IMR-90 (cell line): ENCODE measurements around the gene SLC2A10. TPM values are rescaled to one million over a fixed set of nuclear protein-coding genes. Genes with fewer than 3 reads are reported as not detected.

ENCODE experiments used
- ATAC-seq: fragments of 200-7000 bp; cut with Tn5 transposase; 2 replicates; pipeline ENCODE4 v1.9.1; 2020; ENCODE audit warnings: low read depth, mild to moderate bottlenecking, moderate library complexity
- BruUV-seq: library from RNA; stranded (reverse); fragments of 400-500 nt; replicated peaks from 2 replicates; lab custom pipeline; 2021; lab: Mats Ljungman, UMichigan
- CTCF ChIA-PET: fragments of 300-600 bp; formaldehyde crosslinking; extraction: SDS; loops from one replicate; lab custom pipeline; 2021; ENCODE audit warnings: antibody characterized with exemption; lab: Yijun Ruan, JAX
- POLR2A ChIA-PET: fragments of 300-600 bp; sonication (Branson Sonifier 250); formaldehyde crosslinking; loops from one replicate; lab custom pipeline; 2022; ENCODE audit warnings: antibody characterized with exemption; ENCODE audit not compliant: unreplicated experiment; lab: Charles Lee
- DNase-seq: peaks from one replicate; pipeline ENCODE4 v3.0.0; 2013
- H2AFZ ChIP-seq: replicated peaks from 2 replicates; pipeline ENCODE3; 2013; ENCODE audit warnings: low read length, mild to moderate bottlenecking; ENCODE audit not compliant: poor library complexity
- H2AK5ac ChIP-seq: 2 replicates; pipeline ENCODE4 v1.6.1; 2013; ENCODE audit warnings: low read depth, low read length, inconsistent platforms
- H2AK9ac ChIP-seq: replicated peaks from 2 replicates; pipeline ENCODE3; 2013; ENCODE audit warnings: mild to moderate bottlenecking, low read depth, low read length, moderate library complexity; ENCODE audit not compliant: poor library complexity
- H2BK120ac ChIP-seq: 2 replicates; pipeline ENCODE4 v1.6.1; 2013; ENCODE audit warnings: low read depth, low read length, inconsistent platforms
- H2BK15ac ChIP-seq: 3 replicates; pipeline ENCODE4 v1.6.1; 2013; ENCODE audit warnings: low read depth, low read length, inconsistent platforms
- H2BK20ac ChIP-seq: 2 replicates; pipeline ENCODE4 v1.6.1; 2013; ENCODE audit warnings: low read depth, mild to moderate bottlenecking, inconsistent platforms, low read length, moderate library complexity
- H2BK5ac ChIP-seq: 2 replicates; pipeline ENCODE4 v1.6.1; 2013; ENCODE audit warnings: mild to moderate bottlenecking, low read depth, low read length, inconsistent platforms; ENCODE audit not compliant: poor library complexity, severe bottlenecking
- H3K14ac ChIP-seq: replicated peaks from 2 replicates; pipeline ENCODE4 v1.6.1; 2013; ENCODE audit warnings: low read depth, low read length, inconsistent platforms
- H3K18ac ChIP-seq: 2 replicates; pipeline ENCODE4 v1.6.1; 2013; ENCODE audit warnings: low read depth, low read length, control low read depth
- H3K23ac ChIP-seq: 2 replicates; pipeline ENCODE4 v1.6.1; 2013; ENCODE audit warnings: low read depth, low read length, inconsistent platforms
- H3K27ac ChIP-seq: 2 replicates; pipeline ENCODE4 v1.5.1; 2013; ENCODE audit warnings: mild to moderate bottlenecking, control low read depth, low read length; ENCODE audit not compliant: insufficient read depth
- H3K27me3 ChIP-seq: 2 replicates; pipeline ENCODE4 v1.6.1; 2013; ENCODE audit warnings: low read length; ENCODE audit not compliant: control insufficient read depth, insufficient read depth
- H3K36me3 ChIP-seq: 2 replicates; pipeline ENCODE4 v1.6.1; 2013; ENCODE audit warnings: low read length, mixed read lengths; ENCODE audit not compliant: control insufficient read depth, insufficient read depth
- H3K4ac ChIP-seq: 2 replicates; pipeline ENCODE4 v1.6.1; 2013; ENCODE audit warnings: low read depth, low read length, inconsistent platforms
- H3K4me1 ChIP-seq: 2 replicates; pipeline ENCODE4 v1.6.1; 2013; ENCODE audit warnings: low read length, mixed read lengths; ENCODE audit not compliant: control insufficient read depth, insufficient read depth
- H3K4me2 ChIP-seq: 2 replicates; pipeline ENCODE4 v1.6.1; 2013; ENCODE audit warnings: low read depth, mild to moderate bottlenecking, control low read depth, low read length, moderate library complexity
- H3K4me3 ChIP-seq: 2 replicates; pipeline ENCODE4 v1.5.1; 2013; ENCODE audit warnings: low read depth, mild to moderate bottlenecking, control low read depth, low read length, moderate library complexity; ENCODE audit not compliant: insufficient read depth
- H3K56ac ChIP-seq: 2 replicates; pipeline ENCODE4 v1.6.1; 2013; ENCODE audit warnings: low read length, inconsistent platforms; ENCODE audit not compliant: insufficient read depth; ENCODE audit errors: extremely low read depth
- H3K79me1 ChIP-seq, 2 experiments: 2 replicates each; pipeline ENCODE4 v1.6.1; 2013; ENCODE audit warnings: low read length in 2 of 2, inconsistent platforms in 1 of 2, low read depth in 1 of 2
- H3K9ac ChIP-seq: 2 replicates; pipeline ENCODE4 v1.6.1; 2013; ENCODE audit warnings: low read depth, low read length, control low read depth
- H3K9me1 ChIP-seq: 2 replicates; pipeline ENCODE4 v1.6.1; 2013; ENCODE audit warnings: low read length, inconsistent platforms; ENCODE audit not compliant: insufficient read depth
- H3K9me3 ChIP-seq: 2 replicates; pipeline ENCODE4 v1.6.1; 2013; ENCODE audit warnings: low read length; ENCODE audit not compliant: control insufficient read depth, insufficient read depth
- H4K20me1 ChIP-seq: 2 replicates; pipeline ENCODE4 v1.6.1; 2013; ENCODE audit warnings: low read length, inconsistent platforms; ENCODE audit not compliant: insufficient read depth
- H4K5ac ChIP-seq: 2 replicates; pipeline ENCODE4 v1.6.1; 2013; ENCODE audit warnings: mild to moderate bottlenecking, low read depth, low read length, control low read depth
- H4K8ac ChIP-seq, 2 experiments: 2 replicates each; pipeline ENCODE4 v1.6.1; 2013; ENCODE audit warnings: low read depth in 2 of 2, low read length in 2 of 2, control low read depth in 1 of 2, inconsistent platforms in 1 of 2
- H4K91ac ChIP-seq: 2 replicates; pipeline ENCODE4 v1.6.1; 2013; ENCODE audit warnings: low read depth, low read length, inconsistent platforms; ENCODE audit not compliant: insufficient read depth
- FOS ChIP-seq: fragments of 150-350 bp; IDR thresholded peaks from 2 replicates; pipeline ENCODE4 v1.6.1; 2016; ENCODE audit warnings: low read depth, low read length
- MAFK ChIP-seq: IDR thresholded peaks from 2 replicates; pipeline ENCODE4 v1.6.1; 2012; ENCODE audit warnings: low read depth, low read length, improper control_type of control experiment
- MAZ ChIP-seq: IDR thresholded peaks from 2 replicates; pipeline ENCODE4 v1.6.1; 2012; ENCODE audit warnings: low read depth, mild to moderate bottlenecking, low read length, improper control_type of control experiment, moderate library complexity, borderline replicate concordance
- MXI1 ChIP-seq: IDR thresholded peaks from 2 replicates; pipeline ENCODE4 v1.6.1; 2012; ENCODE audit warnings: low read depth, mild to moderate bottlenecking, low read length, moderate library complexity, borderline replicate concordance
- NFE2L2 ChIP-seq: fragments of 150-350 bp; IDR thresholded peaks from 2 replicates; pipeline ENCODE4 v1.6.1; 2016; ENCODE audit warnings: low read depth, mild to moderate bottlenecking, low read length
- POLR2A ChIP-seq: IDR thresholded peaks from 2 replicates; pipeline ENCODE4 v1.6.1; 2012; ENCODE audit warnings: mild to moderate bottlenecking, low read depth, low read length
- WGBS, 2 experiments: methylation state at CpG; one replicate each; pipeline versions ENCODE4 v1.1.5 to v1.1.7; 2013; ENCODE audit warnings: missing lambda C conversion rate in 2 of 2; ENCODE audit not compliant: insufficient read length in 1 of 2; ENCODE audit errors: extremely low coverage in 2 of 2; 5-methylcytosine and 5-hydroxymethylcytosine counted together
- dilution Hi-C: fragments of 300-500 bp; cut with HindIII; formaldehyde crosslinking; loops from one replicate; pipeline ENCODE4 v1.14.3; 2018; ENCODE audit warnings: low sequenced_read_pairs; ENCODE audit not compliant: unreplicated experiment
- in situ Hi-C: fragments of 300-500 bp; cut with MboI; formaldehyde crosslinking; loops from 3 replicates; pipeline ENCODE4 v1.14.3; 2019; ENCODE audit warnings: low sequenced_read_pairs, inconsistent platforms, mixed read lengths
- intact Hi-C: fragments of 100-400 bp; cut with micrococcal nuclease; formaldehyde crosslinking; loops from 2 replicates; pipeline ENCODE4 v1.10.0; 2022
- polyA plus RNA-seq, 3 experiments: library from polyadenylated mRNA; depleted of rRNA; stranded (reverse); fragments of >200 nt; gene quantifications; 2 replicates each; pipeline ENCODE4 v1.2.3, GENCODE V29; 2012; ENCODE audit warnings: low replicate concordance in 1 of 3
- total RNA-seq: library from RNA; depleted of rRNA; stranded (reverse); fragments of >200 nt; gene quantifications from 2 replicates; pipeline ENCODE4 v1.2.3, GENCODE V29; 2012

The SLC2A10 gene
- total and polyA plus RNA-seq, 2 of the 4 experiments (the other 2 are of a cell fraction): 15.2 to 22.0 TPM

DNA sequence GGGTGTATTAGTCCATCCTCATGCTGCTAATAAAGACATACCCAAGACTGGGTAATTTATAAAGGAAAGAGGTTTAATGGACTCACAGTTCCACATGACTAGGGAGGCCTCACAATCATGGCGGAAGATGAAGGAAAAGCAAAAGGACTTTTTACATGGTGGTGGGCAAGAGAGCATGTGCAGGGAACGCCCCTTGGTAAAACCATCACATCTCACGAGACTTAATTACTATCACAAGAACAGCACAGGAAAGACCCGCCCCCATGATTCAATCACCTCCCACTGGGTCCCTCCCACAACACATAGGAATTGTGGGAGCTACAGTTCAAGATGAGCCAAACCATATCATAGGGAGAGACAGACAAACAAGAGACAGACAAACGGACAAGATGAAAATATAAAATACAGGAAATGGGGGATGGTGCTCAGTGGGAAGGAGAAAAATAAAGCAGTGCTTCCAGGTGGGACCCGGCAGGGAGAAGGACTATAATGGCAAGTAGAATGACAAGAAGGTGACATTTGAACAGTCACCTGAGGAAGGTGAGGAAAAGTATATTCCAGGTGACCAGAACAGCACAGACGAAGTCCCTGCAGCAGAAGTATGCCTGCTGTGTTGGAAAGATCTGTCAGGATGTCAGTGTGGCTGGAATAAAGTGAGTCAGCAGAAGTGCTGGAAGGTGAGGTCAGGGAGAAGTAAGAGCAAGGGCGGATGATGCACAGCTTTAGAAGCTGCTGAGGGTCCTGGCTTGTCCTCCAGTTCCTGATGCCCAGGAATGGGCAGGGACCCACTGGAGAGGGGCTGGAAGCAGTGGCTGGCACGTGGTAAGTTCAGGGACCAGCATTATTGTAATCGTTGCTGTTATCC lies 61.1 kb downstream of the SLC2A10 start:
- Histone ChIP-seq H3K9ac (no peak overlapping the region), H2AK5ac (no peak overlapping the region), H4K91ac (no peak overlapping the region), H2AFZ (no peak overlapping the region), H3K36me3 (no peaks in the 10 kb centered on the region), H4K8ac (no peak overlapping the region), H2AK9ac (peak overlapping the region; percentile 52), H3K9me1 (no peaks in the 10 kb centered on the region; the same call in 1 of the 2 replicates), H3K27me3 (peaks cover 4% of the 10 kb centered on the region), H4K5ac (no peak overlapping the region), H3K4me1 (no peaks in the 10 kb centered on the region), H3K79me1 (no peaks in the 10 kb centered on the region), H3K23ac (no peak overlapping the region), H3K4me2 (no peak overlapping the region), H4K20me1 (no peaks in the 10 kb centered on the region), H3K18ac (no peak overlapping the region), H2BK15ac (no peak overlapping the region), H3K27ac (no peak overlapping the region), H2BK120ac (no peak overlapping the region), H3K9me3 (no peaks in the 10 kb centered on the region), H2BK5ac (no peak overlapping the region), H3K4me3 (no peak overlapping the region), H3K56ac (no peak overlapping the region), H3K14ac (no peak overlapping the region), H3K4ac (no peak overlapping the region), H2BK20ac (no peak overlapping the region)
- ChIA-PET CTCF (no interaction called here), POLR2A (no interaction called here)
- 77% methylated on average over 3 of the region's 10 CpGs; no CpG with 5 or more reads in 1 of the 2 experiments for WGBS, 2 experiments
- in situ Hi-C loops (loop anchor here (25.0 kb wide), 1 partner anchor 242 kb away; no protein-coding TSS in a partner anchor), intact Hi-C loops (no loop called here), dilution Hi-C loops (no loop called here)
- DNase-seq (peak; percentile 58), ATAC-seq (no peak)
- no TSS peak for BruUV-seq
- TF ChIP-seq MAZ: no peak
- peak; percentile 42; the same call in 1 of the 2 replicates for TF ChIP-seq NFE2L2
- no peak for TF ChIP-seq MXI1
- TF ChIP-seq MAFK: peak; percentile 42; the same call in 1 of the 2 replicates
- TF ChIP-seq POLR2A: no peak
- no peak for TF ChIP-seq FOS
